ENCODE data around the gene SERTAD2. TPM values are rescaled to one million over a fixed set of nuclear protein-coding genes. Genes with fewer than 3 reads are reported as not detected.

Gene SERTAD2, protein sequence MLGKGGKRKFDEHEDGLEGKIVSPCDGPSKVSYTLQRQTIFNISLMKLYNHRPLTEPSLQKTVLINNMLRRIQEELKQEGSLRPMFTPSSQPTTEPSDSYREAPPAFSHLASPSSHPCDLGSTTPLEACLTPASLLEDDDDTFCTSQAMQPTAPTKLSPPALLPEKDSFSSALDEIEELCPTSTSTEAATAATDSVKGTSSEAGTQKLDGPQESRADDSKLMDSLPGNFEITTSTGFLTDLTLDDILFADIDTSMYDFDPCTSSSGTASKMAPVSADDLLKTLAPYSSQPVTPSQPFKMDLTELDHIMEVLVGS
- total RNA-seq (10 to 100 TPM; 33.0 to 34.5 TPM), polyA plus RNA-seq (1 to 10 TPM; 5.5 to 9.2 (median 6.1) TPM), total RNA-seq (29.6 to 67.7 (median 35.2) reads per million in 6 experiments)

- ATAC-seq (peak; percentile 86 to 87), DNase-seq (peak; percentile 83 to 94 (median 86))
- H3K4me3 Mint-ChIP-seq: peak within 1 kb of the TSS; percentile 85 to 98 (median 92)
- no peaks in the 10 kb centered on the region for H3K27me3 Mint-ChIP-seq
- H3K27ac Mint-ChIP-seq: peak within 1 kb of the TSS; percentile 82 to 98 (median 94)
- POLR2A ChIA-PET: interaction anchor here (0.6 to 9.8 kb wide), 40 partner anchors 9 to 614 kb away, joined by 3 to 277 read pairs (median 5); partner anchors contain the start of genes AFTPH and CEP68
- peaks cover 38 to 83% (median 76%) of the 10 kb centered on the region in 4 donors for H3K4me1 Mint-ChIP-seq
- peaks cover 0 to 4% (median 0%) of the 10 kb centered on the region in 3 donors for H3K36me3 Mint-ChIP-seq
- H3K9me3 Mint-ChIP-seq: no peaks in the 10 kb centered on the region
Observed at GRCh38 chr2:64653109-64654062, at the start of gene SERTAD2. SERTAD2 (minus strand) TSS chr2:64653913; CDS start chr2:64636871, 17,042 bp downstream.

GRCh38 chr2:64700133-64700809, 46.6 kb upstream of the SERTAD2 start:
- Mint-ChIP-seq H3K9me3 (no peaks in the 10 kb centered on the region), H3K4me3 (peak overlapping the region in 1 of 10 donors; percentile 6), H3K27ac (peak overlapping the region in 3 of 10 donors; percentile 3 to 51 (median 40)), H3K27me3 (no peaks in the 10 kb centered on the region), H3K36me3 (peaks cover 0 to 3% (median 0%) of the 10 kb centered on the region in 3 donors), H3K4me1 (peaks cover 18 to 37% (median 31%) of the 10 kb centered on the region in 4 donors)
- ATAC-seq: no peak
- DNase-seq: no peak
- POLR2A ChIA-PET: interaction anchor here (0.6 to 1.2 kb wide), 4 partner anchors 12 to 142 kb away, joined by 3 to 7 read pairs (median 4); no protein-coding TSS in a partner anchor

DNA sequence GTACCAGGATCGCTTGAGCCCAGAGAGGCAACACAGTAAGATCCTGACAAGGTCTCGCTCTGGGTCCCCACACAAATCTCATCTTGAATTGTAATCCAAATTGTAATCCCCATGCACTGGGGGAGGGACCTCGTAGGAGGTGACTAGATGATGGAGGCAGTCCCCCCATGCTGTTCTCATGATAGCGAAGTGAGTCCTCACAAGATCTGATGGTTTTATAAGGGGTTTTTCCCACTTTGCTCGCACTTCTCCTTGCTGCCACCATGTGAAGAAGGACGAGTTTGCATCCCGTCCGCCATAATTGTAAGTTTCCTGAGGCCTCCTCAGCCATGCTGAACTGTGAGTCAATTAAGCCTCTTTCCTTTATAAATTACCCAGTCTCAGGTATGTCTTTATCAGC, 46.0 kb upstream of the SERTAD2 start:
- no peaks in the 10 kb centered on the region for H3K9me3 Mint-ChIP-seq
- peaks cover 0 to 3% (median 0%) of the 10 kb centered on the region in 3 donors for H3K36me3 Mint-ChIP-seq
- POLR2A ChIA-PET: interaction anchor here (1.2 kb wide), 1 partner anchor 45 kb away, joined by 7 read pairs; no protein-coding TSS in a partner anchor
- peaks cover 18 to 37% (median 31%) of the 10 kb centered on the region in 4 donors for H3K4me1 Mint-ChIP-seq
- ATAC-seq (no peak), DNase-seq (peak in 1 of 10 donors; percentile 7)
- peak overlapping the region in 2 of 10 donors; percentile 3 to 7 for H3K27ac Mint-ChIP-seq
- H3K4me3 Mint-ChIP-seq: peak overlapping the region in 2 of 10 donors; percentile 6 to 35
- no peaks in the 10 kb centered on the region for H3K27me3 Mint-ChIP-seq

GRCh38 chr2:64698668-64699444, 45.1 kb upstream of the SERTAD2 start:
- DNase-seq (no peak), ATAC-seq (peak; percentile 55 to 65)
- peaks cover 18 to 37% (median 31%) of the 10 kb centered on the region in 4 donors for H3K4me1 Mint-ChIP-seq
- no peaks in the 10 kb centered on the region for H3K9me3 Mint-ChIP-seq
- peak overlapping the region in 2 of 10 donors; percentile 3 to 60 for H3K27ac Mint-ChIP-seq
- peak overlapping the region in 2 of 10 donors; percentile 3 to 7 for H3K4me3 Mint-ChIP-seq
- H3K36me3 Mint-ChIP-seq: peaks cover 0 to 3% (median 0%) of the 10 kb centered on the region in 3 donors
- POLR2A ChIA-PET: no interaction called here
- no peaks in the 10 kb centered on the region for H3K27me3 Mint-ChIP-seq

DNA sequence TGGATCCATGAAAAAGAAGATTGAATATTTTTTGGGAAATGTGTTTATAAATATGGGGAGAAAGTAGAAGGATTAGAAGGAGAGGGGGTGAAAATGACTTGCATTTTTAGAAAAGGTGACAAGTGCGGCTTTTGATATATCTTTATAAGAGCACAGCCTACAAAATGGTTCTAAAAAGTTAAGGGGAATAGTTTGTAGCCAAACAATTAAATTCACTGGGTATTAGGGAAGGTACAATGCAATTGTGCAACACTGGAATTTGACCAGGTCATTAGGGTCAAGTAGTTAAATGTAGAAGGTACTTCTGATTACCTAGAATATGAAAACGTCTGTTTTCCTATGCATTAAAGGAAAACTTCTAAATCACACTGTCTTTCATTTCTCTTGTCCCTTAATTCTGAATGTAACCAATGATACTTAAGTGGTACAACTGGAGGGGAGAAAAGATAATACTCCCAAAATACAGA, 44.5 kb upstream of the SERTAD2 start:
- Mint-ChIP-seq H3K36me3 (peaks cover 0 to 3% (median 0%) of the 10 kb centered on the region in 3 donors), H3K27me3 (no peaks in the 10 kb centered on the region), H3K9me3 (no peaks in the 10 kb centered on the region), H3K4me3 (no peak overlapping the region), H3K27ac (no peak overlapping the region), H3K4me1 (peaks cover 18 to 37% (median 31%) of the 10 kb centered on the region in 4 donors)
- ATAC-seq (no peak), DNase-seq (no peak)
- POLR2A ChIA-PET: no interaction called here

GRCh38 chr2:64697297-64698176, 43.8 kb upstream of the SERTAD2 start:
- Mint-ChIP-seq H3K27ac (peak overlapping the region in 2 of 10 donors; percentile 34 to 69), H3K4me3 (no peak overlapping the region), H3K9me3 (no peaks in the 10 kb centered on the region), H3K27me3 (no peaks in the 10 kb centered on the region), H3K36me3 (peaks cover 0 to 3% (median 0%) of the 10 kb centered on the region in 3 donors), H3K4me1 (peaks cover 17 to 37% (median 31%) of the 10 kb centered on the region in 4 donors)
- DNase-seq (no peak), ATAC-seq (no peak)
- POLR2A ChIA-PET: interaction anchor here (0.6 to 1.5 kb wide), 2 partner anchors 19 to 30 kb away, joined by 3 to 5 read pairs; no protein-coding TSS in a partner anchor

- H3K36me3 Mint-ChIP-seq: peaks cover 0 to 6% (median 0%) of the 10 kb centered on the region in 3 donors
- no peak overlapping the region for H3K4me3 Mint-ChIP-seq
- ATAC-seq (no peak), DNase-seq (no peak)
- peaks cover 17 to 37% (median 31%) of the 10 kb centered on the region in 4 donors for H3K4me1 Mint-ChIP-seq
- H3K9me3 Mint-ChIP-seq: peaks cover 0 to 3% (median 0%) of the 10 kb centered on the region in 9 donors
- no peaks in the 10 kb centered on the region for H3K27me3 Mint-ChIP-seq
- POLR2A ChIA-PET: interaction anchor here (0.6 to 1.9 kb wide), 4 partner anchors 18 to 42 kb away, joined by 3 to 16 read pairs (median 4); partner anchors contain the start of gene SERTAD2
- H3K27ac Mint-ChIP-seq: peak overlapping the region in 1 of 10 donors; percentile 26
Observed at GRCh38 chr2:64696636-64697035, 42.9 kb upstream of the SERTAD2 start.

DNA sequence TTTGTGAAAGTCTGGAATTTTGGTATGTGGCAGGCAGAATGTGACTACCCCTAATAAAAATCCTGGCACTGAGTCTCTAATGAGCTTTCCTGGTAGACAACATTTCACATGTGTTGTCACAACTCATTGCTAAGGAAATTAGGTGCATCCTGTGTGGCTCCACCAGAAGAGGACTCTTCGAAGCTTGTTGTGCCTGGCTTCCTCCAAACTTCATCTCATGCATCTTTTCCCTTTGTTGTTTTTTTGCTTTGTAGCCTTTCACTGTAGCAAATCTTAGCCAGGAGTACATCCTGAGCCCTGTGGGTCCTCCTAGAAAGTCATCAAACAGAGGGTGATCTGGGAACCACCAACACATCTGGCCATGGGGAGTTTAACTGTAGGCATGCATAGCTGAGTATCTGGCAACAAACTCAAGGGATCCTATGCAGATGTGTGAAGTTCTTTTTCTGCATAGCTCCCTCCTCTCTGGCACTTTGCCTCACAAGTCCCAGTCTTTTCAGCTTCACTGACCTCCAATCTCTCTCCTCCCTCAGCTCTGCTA, 42.1 kb upstream of the SERTAD2 start:
- Mint-ChIP-seq H3K27me3 (no peaks in the 10 kb centered on the region), H3K4me1 (peaks cover 14 to 35% (median 29%) of the 10 kb centered on the region in 4 donors), H3K4me3 (no peak overlapping the region), H3K9me3 (peaks cover 0 to 3% (median 0%) of the 10 kb centered on the region in 9 donors), H3K36me3 (peaks cover 0 to 3% (median 0%) of the 10 kb centered on the region in 3 donors), H3K27ac (peak overlapping the region in 1 of 10 donors; percentile 69)
- no peak for DNase-seq
- POLR2A ChIA-PET: interaction anchor here (0.5 to 1.9 kb wide), 5 partner anchors 9 to 123 kb away, joined by 3 to 16 read pairs (median 4); partner anchors contain the start of gene SERTAD2
- peak in 1 of 2 donors; percentile 40 for ATAC-seq

GRCh38 chr2:64692401-64692800, 38.7 kb upstream of the SERTAD2 start:
- ATAC-seq: no peak
- Mint-ChIP-seq H3K27me3 (no peaks in the 10 kb centered on the region), H3K27ac (no peak overlapping the region), H3K4me1 (peaks cover 15 to 20% (median 17%) of the 10 kb centered on the region in 4 donors), H3K4me3 (no peak overlapping the region), H3K9me3 (peaks cover 0 to 3% (median 0%) of the 10 kb centered on the region in 9 donors), H3K36me3 (peaks cover 0 to 3% (median 0%) of the 10 kb centered on the region in 3 donors)
- POLR2A ChIA-PET: interaction anchor here (1.2 kb wide), 1 partner anchor 41 kb away, joined by 3 read pairs; no protein-coding TSS in a partner anchor
- no peak for DNase-seq

DNA sequence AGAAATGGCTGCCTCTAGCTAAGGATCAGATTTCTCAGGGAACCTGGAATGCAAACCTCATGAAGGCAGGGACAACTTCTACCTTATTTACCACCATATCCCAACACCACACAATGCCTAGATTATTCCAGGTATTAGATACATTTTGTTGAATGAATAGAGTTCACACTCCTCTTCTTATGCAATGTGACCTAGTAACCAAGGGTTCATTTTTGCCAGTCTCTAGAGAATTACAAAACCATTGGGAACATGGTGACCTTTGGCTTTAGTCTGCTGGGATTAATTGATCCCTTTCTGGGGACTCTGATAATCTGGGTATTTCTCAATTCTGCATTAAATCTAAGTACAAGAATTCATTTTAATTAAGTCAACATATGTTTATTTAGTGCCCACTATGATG, 35.2 kb upstream of the SERTAD2 start:
- POLR2A ChIA-PET: interaction anchor here (1.3 kb wide), 1 partner anchor 11 kb away, joined by 4 read pairs; no protein-coding TSS in a partner anchor
- peaks cover 0 to 7% (median 0%) of the 10 kb centered on the region in 3 donors for H3K36me3 Mint-ChIP-seq
- no peak for DNase-seq

More for the DNA sequence above, 35.2 kb upstream of the SERTAD2 start:
- no peaks in the 10 kb centered on the region for H3K27me3 Mint-ChIP-seq
- H3K4me3 Mint-ChIP-seq: no peak overlapping the region
- no peak overlapping the region for H3K27ac Mint-ChIP-seq
- H3K4me1 Mint-ChIP-seq: peaks cover 6 to 12% (median 9%) of the 10 kb centered on the region in 4 donors
- peaks cover 0 to 3% (median 0%) of the 10 kb centered on the region in 9 donors for H3K9me3 Mint-ChIP-seq
- ATAC-seq: no peak
